ENCODE results near the gene SLAIN2.
"Not testable (repeated sequence)": the region's sequence is repeated elsewhere in the genome, so short reads cannot be mapped to it uniquely, and the experiment has no call there.

Gene SLAIN2

GRCh38 chr4:48340965-48341775 is at the start of gene SLAIN2:
SLAIN2 (plus strand) TSS chr4:48341529; CDS start chr4:48341740, 211 bp downstream.
- peak; percentile 98 for DNase-seq (ENCODE audit: low read depth)

- DNase-seq (ENCODE audit: low read depth) = not testable (repeated sequence)
Observed at GRCh38 chr4:48292218-48292790, 49.0 kb upstream of the SLAIN2 start.

- DNase-seq (ENCODE audit: low read depth) = no peak
Observed at GRCh38 chr4:48295116-48295515, 46.2 kb upstream of the SLAIN2 start.

GRCh38 chr4:48296365-48296764 is 45.0 kb upstream of the SLAIN2 start:
- DNase-seq (ENCODE audit: low read depth) = no peak

- DNase-seq (ENCODE audit: low read depth) = no peak
Observed at GRCh38 chr4:48297256-48297846, 44.0 kb upstream of the SLAIN2 start.

- DNase-seq (ENCODE audit: low read depth) = no peak
Observed at GRCh38 chr4:48299560-48299959, 41.8 kb upstream of the SLAIN2 start.

- no peak for DNase-seq (ENCODE audit: low read depth)
Observed at GRCh38 chr4:48300004-48300403, 41.3 kb upstream of the SLAIN2 start.

GRCh38 chr4:48305508-48305907 is 35.8 kb upstream of the SLAIN2 start:
- DNase-seq (ENCODE audit: low read depth) = no peak

- DNase-seq (ENCODE audit: low read depth) = no peak
Observed at GRCh38 chr4:48307528-48307927, 33.8 kb upstream of the SLAIN2 start.

- no peak for DNase-seq (ENCODE audit: low read depth)
Observed at GRCh38 chr4:48308901-48309300, 32.4 kb upstream of the SLAIN2 start.

GRCh38 chr4:48311896-48312295 is 29.4 kb upstream of the SLAIN2 start:
- DNase-seq (ENCODE audit: low read depth) = no peak

- DNase-seq (ENCODE audit: low read depth) = not testable (repeated sequence)
Observed at GRCh38 chr4:48314746-48315145, 26.6 kb upstream of the SLAIN2 start.

GRCh38 chr4:48315728-48316630 is 25.4 kb upstream of the SLAIN2 start:
- no peak for DNase-seq (ENCODE audit: low read depth)

- DNase-seq (ENCODE audit: low read depth) = no peak
Observed at GRCh38 chr4:48321312-48321711, 20.0 kb upstream of the SLAIN2 start.

- DNase-seq (ENCODE audit: low read depth) = no peak
Observed at GRCh38 chr4:48322063-48322462, 19.3 kb upstream of the SLAIN2 start.

- DNase-seq (ENCODE audit: low read depth) = no peak
Observed at GRCh38 chr4:48324281-48324680, 17.0 kb upstream of the SLAIN2 start.

- no peak for DNase-seq (ENCODE audit: low read depth)
Observed at GRCh38 chr4:48329193-48329592, 12.1 kb upstream of the SLAIN2 start.

GRCh38 chr4:48329976-48330375 is 11.4 kb upstream of the SLAIN2 start:
- no peak for DNase-seq (ENCODE audit: low read depth)

- DNase-seq (ENCODE audit: low read depth) = no peak
Observed at GRCh38 chr4:48331577-48332330, 9.6 kb upstream of the SLAIN2 start.

- no peak for DNase-seq (ENCODE audit: low read depth)
Observed at GRCh38 chr4:48332661-48333060, 8.7 kb upstream of the SLAIN2 start.

- DNase-seq (ENCODE audit: low read depth) = no peak
Observed at GRCh38 chr4:48333587-48333986, 7.7 kb upstream of the SLAIN2 start.

GRCh38 chr4:48334236-48334635 is 7.1 kb upstream of the SLAIN2 start:
- no peak for DNase-seq (ENCODE audit: low read depth)
